Calu3 (cell line): Measurements from ENCODE around the gene SLX4. TPM values are rescaled to one million over a fixed set of nuclear protein-coding genes. Genes with fewer than 3 reads are reported as not detected.

Experiments
- BruUV-seq: library from RNA; stranded (reverse); fragments of 400-500 nt; replicated peaks from 2 replicates; lab custom pipeline; 2021; lab: Mats Ljungman, UMichigan
- CTCF ChIA-PET: fragments of 300-600 bp; sonication (Branson Sonifier 250); formaldehyde crosslinking; loops from one replicate; lab custom pipeline; 2022; ENCODE audit warnings: antibody characterized with exemption; lab: Charles Lee
- DNase-seq: peaks from one replicate; pipeline ENCODE4 v3.0.0; 2022
- H3K27ac Mint-ChIP-seq: one replicate; pipeline ENCODE4 v1.8.0; 2022; ENCODE audit warnings: mixed read lengths; ENCODE audit not compliant: unreplicated experiment
- H3K27me3 Mint-ChIP-seq: one replicate; pipeline ENCODE4 v1.8.0; 2022; ENCODE audit warnings: mixed read lengths; ENCODE audit not compliant: unreplicated experiment
- H3K36me3 Mint-ChIP-seq: one replicate; pipeline ENCODE4 v1.8.0; 2022; ENCODE audit warnings: mild to moderate bottlenecking, moderate library complexity, mixed read lengths; ENCODE audit not compliant: insufficient read depth, unreplicated experiment
- H3K4me1 Mint-ChIP-seq: one replicate; pipeline ENCODE4 v1.8.0; 2022; ENCODE audit warnings: mild to moderate bottlenecking, low read depth, mixed read lengths; ENCODE audit not compliant: unreplicated experiment
- H3K4me3 Mint-ChIP-seq: one replicate; pipeline ENCODE4 v1.8.0; 2022; ENCODE audit warnings: mild to moderate bottlenecking, low read depth, moderate library complexity, mixed read lengths; ENCODE audit not compliant: unreplicated experiment
- H3K9me3 Mint-ChIP-seq: one replicate; pipeline ENCODE4 v1.8.0; 2022; ENCODE audit warnings: low read depth, mixed read lengths; ENCODE audit not compliant: unreplicated experiment
- CTCF ChIP-seq: fragments of 200-600 bp; IDR thresholded peaks from one replicate; pipeline ENCODE4 v1.8.0; 2022; ENCODE audit warnings: antibody characterized with exemption; ENCODE audit not compliant: unreplicated experiment
- intact Hi-C: fragments of 100-400 bp; cut with micrococcal nuclease; formaldehyde crosslinking; loops from one replicate; pipeline ENCODE4 v1.10.0; 2022; ENCODE audit not compliant: unreplicated experiment
- total RNA-seq: library from RNA; stranded (reverse); gene quantifications from 2 replicates; pipeline ENCODE4 v1.2.3, GENCODE V29; 2022

Gene SLX4
- total RNA-seq, 1 experiment from 2014 or later: 18.2 TPM

GRCh38 chr16:3534126-3534525, 77.3 kb downstream of the SLX4 start:
- BruUV-seq: no TSS peak
- no peaks in the 10 kb centered on the region for H3K27me3 Mint-ChIP-seq
- no peak for TF ChIP-seq CTCF
- intact Hi-C loops: no loop called here
- H3K9me3 Mint-ChIP-seq: no peaks in the 10 kb centered on the region
- H3K4me3 Mint-ChIP-seq: no peak overlapping the region
- peaks cover 17% of the 10 kb centered on the region for H3K36me3 Mint-ChIP-seq
- no peaks in the 10 kb centered on the region for H3K4me1 Mint-ChIP-seq
- no peak overlapping the region for H3K27ac Mint-ChIP-seq
- no peak for DNase-seq
- CTCF ChIA-PET: no interaction called here

GRCh38 chr16:3532741-3533140, 78.7 kb downstream of the SLX4 start:
- CTCF ChIA-PET: no interaction called here
- intact Hi-C loops: no loop called here
- Mint-ChIP-seq H3K27me3 (no peaks in the 10 kb centered on the region), H3K36me3 (peaks cover 17% of the 10 kb centered on the region), H3K27ac (no peak overlapping the region), H3K4me1 (no peaks in the 10 kb centered on the region), H3K9me3 (no peaks in the 10 kb centered on the region), H3K4me3 (no peak overlapping the region)
- TF ChIP-seq CTCF: no peak
- no peak for DNase-seq
- BruUV-seq: no TSS peak

Other genes starting within 250 kb of the SLX4 start
- 23.8 and 26.1 TPM in 2 replicates for gene ZSCAN32, start 210.6 kb downstream of the SLX4 start, total RNA-seq
- 13.8 and 14.3 TPM in 2 replicates for gene ZNF174, start 210.4 kb downstream of the SLX4 start, total RNA-seq
- 2.7 TPM in 2 replicates for gene ZNF597, start 168.1 kb downstream of the SLX4 start, total RNA-seq
- 53.2 and 63.4 TPM in 2 replicates for gene NAA60, start 167.9 kb downstream of the SLX4 start, total RNA-seq
- gene C16orf90, start 116.1 kb downstream of the SLX4 start, total RNA-seq: not detected in 2 replicates
- 28.5 and 30.6 TPM in 2 replicates for gene CLUAP1, start 110.6 kb downstream of the SLX4 start, total RNA-seq
- 0.37 and 0.42 TPM in 2 replicates for gene NLRC3, start 34.2 kb downstream of the SLX4 start, total RNA-seq
- gene DNASE1, start 43.1 kb upstream of the SLX4 start, total RNA-seq: 26.0 and 31.6 TPM in 2 replicates
- 232 and 244 TPM in 2 replicates for gene TRAP1, start 105.9 kb upstream of the SLX4 start, total RNA-seq